HG02870 (cell line): ENCODE measurements around the gene ZFAND4.
"Not testable (repeated sequence)": the region's sequence is repeated elsewhere in the genome, so short reads cannot be mapped to it uniquely, and the experiment has no call there.

Experiments
- ATAC-seq: cut with Tn5 transposase; IDR thresholded peaks from one replicate; pipeline ENCODE4 v1.9.1; 2021; ENCODE audit warnings: mild to moderate bottlenecking, moderate library complexity; ENCODE audit not compliant: unreplicated experiment

The ZFAND4 gene

DNA sequence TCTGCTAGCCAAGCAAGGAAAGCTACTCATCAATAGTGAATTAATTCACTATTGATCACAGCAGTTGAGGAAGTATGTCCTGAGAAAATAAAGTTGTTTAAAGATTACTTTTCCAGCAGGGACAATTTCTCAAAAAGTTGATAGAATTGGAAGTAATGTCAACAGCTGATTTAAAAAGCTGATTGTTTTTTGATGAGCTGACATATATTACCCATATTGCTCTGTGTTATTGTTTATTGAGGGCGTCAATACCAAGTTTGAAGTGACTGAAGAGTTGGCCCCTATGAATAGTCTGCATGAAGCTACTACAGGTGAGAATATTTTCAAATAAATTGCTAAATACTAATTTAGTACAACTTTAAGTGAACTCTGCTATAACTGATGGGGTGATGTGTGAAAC is 28.0 kb downstream of the ZFAND4 start:
- no peak for ATAC-seq

DNA sequence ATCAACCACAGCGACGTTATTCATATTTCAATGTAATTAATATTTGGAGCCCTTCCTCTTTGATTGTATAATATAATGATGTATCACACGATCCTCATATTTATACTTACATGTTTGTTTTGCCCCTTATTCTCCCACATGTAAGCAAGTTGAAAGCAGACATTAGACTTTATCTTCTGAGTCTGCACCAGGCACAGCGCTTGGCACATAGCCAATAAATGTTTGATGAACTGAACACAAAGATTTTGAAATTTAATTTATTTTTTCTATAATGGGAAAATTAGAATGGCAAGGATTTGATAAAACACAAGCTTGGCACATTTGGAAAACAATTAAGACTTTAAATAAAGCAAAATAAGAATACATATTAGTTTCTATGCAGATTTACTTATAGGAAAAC is 31.6 kb downstream of the ZFAND4 start:
- ATAC-seq, result no peak

DNA sequence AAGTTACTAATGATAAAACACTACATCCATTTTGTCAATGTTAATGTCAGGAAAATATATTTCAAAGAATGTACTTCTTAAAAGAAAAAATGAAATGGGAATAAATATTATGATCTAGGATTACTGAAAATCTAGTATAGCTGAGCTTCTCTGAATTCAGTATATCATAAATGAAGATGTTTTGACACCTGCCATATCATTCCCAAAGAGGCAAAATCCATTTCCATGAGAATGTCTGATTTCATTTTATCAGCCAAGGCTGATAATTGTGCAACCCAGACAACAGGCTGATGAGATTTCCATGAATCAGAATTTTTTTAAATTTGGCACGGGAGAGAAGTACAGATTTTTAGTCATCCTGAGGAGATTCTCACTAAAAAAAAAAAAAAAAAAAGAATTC is 32.5 kb downstream of the ZFAND4 start:
- ATAC-seq, result no peak

DNA sequence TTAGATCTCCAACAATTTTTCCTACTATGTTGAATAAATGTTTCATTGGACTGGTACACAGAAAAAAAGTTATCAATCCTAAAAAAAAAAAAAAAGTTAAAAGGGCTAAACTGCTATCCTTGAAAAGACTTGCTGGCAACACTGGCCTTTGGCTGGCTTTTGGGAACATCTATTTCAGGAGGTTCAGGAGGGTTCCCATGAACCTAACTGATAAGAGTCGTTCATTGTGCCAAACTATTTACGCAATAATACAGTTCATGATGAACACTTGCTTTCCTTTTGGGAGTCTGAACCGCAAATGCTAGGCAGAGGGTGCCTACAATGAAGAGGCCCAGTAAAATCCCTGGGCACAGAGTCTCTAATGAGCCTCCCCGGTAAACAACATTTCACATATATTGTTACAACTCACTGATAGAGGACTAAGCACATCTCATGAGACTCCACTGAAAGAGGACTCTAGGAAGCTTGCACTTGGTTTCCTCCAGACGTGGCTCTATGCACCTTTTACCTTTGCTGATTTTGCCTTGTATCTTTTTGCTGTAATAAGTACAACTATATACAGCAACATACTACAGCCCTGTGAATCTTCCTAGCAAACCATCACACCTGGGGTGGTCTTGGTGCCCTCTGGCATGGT is 45.0 kb downstream of the ZFAND4 start:
- ATAC-seq, result no peak

DNA sequence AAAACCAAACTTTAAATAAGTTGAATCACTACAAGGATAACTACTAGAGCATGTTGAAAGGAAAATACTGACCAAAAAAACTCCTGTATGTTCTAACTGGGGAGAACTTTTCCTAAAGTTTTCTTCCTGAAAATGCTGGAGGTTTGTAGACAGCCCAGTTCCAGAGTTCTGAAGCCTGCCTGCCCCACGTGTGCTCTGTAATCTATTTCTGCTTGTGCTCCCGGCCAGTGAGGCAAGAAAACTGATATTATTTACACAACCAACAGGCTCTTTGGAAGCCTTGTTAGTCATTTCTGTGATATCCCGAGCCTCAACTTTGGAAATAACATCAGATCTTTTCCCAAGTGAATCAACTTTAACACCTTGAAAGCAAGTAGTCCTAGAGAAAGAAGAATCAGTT is 46.7 kb downstream of the ZFAND4 start:
- no peak for ATAC-seq

DNA sequence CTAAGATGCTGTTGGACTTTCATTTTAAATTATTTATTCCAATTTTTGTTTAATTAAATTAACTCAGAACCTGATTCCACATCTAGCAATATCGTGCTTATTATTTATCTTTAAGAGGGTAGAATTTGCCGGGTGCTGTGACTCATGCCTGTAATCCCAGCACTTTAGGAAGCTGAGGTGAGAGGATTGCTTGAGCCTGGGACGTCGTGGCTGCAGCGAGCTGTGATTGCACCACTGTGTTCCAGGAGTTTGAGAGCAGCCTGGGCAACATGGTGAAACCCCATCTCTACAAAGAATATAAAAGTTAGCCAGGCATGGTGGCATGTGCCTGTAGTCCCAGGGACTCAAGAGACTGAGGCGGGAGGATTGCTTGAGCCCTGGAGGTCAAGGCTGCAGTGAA is 47.8 kb downstream of the ZFAND4 start:
- ATAC-seq, result no peak

DNA sequence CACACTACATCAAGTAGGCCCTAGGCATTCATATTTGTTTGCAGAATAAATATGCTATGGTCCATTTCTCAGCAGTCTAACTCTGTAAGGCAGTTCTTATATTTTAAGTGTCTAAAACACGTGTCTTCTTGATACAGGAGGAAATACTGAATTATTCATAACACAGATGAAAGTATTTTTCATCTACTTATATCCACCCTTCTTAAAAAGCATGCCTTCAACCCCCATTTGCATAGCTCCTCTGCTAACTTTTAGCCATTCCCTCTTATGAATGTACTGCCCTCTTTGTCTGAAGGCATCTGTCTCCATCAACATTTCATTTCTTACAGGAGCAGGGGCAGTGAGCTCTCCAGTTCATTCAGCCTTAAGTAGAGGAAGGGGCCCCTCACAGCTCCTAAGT is 57.7 kb downstream of the ZFAND4 start:
- no peak for ATAC-seq

DNA sequence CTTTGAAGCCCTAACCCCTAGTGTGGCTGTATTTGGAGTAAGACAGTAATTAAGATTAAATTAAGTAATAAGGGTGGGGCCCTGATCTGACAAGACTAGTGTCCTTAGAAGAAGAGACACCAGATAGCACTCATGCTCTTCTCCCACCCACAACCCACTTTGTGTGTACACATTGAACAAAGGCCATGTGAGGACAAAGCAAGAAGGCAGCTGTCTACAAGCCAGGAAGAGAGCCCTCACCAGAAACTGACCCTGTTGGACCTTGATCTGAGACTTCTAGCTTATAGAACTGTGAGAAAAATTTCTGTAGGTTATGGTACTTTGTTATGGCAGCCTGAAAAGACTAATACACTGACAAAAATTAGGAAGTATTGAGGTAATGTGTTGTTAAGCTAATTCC is 59.8 kb downstream of the ZFAND4 start:
- no peak for ATAC-seq

DNA sequence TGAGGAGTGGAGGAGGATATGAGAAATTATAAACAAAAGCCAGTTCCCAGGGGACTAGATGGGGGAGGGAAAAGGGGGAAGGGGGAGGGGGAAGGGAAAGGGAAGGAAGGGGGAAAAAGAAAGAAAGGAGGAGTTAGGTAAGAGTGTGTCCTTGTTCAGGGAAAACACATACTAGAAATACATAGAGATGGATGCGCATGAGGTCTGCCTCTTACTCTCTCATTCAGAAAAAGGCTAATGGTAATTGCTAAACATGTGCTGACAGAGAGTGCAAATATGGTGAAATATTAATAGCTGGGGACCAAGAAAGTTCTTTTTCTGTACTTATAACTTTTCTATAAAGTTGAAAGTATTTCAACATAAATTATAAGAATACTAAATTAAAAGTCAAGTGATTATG is 64.5 kb downstream of the ZFAND4 start:
- no peak for ATAC-seq

DNA sequence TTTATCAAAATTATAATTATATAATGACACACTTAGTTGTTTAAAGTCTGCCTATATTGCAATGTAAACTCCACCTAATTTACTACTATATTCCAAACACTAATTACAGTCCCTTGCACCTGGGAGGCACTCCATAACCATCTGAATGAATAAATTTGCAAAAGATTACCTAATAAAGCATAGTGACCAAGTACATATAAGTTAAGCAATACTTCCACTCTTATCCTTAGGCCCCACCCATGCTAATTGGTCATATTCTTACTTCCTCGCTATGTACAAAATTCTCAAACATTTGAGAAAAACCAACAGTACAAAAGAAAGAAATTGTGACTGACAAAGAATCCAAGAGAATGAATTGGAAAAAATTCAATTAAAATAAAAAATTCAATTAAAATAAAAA is 65.3 kb downstream of the ZFAND4 start:
- no peak for ATAC-seq

DNA sequence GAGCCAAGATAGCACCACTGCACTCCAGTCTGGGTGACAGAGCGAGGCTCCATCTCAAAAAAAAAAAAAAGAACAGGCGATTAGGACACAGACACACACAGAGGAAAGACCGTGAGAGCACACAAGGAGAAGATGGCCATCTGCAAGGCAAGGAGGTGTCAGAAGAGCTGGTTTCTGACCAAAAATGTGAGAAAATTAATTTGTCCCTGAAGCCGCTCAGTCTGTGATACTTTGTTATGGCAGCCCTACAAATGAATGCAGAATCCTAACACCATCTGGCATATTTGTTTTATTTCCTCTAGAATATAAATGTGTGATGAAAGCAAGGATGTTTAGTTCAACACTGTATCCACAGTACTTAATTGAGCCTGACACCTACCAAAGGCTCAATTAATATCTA is 69.7 kb downstream of the ZFAND4 start:
- ATAC-seq, result no peak

DNA sequence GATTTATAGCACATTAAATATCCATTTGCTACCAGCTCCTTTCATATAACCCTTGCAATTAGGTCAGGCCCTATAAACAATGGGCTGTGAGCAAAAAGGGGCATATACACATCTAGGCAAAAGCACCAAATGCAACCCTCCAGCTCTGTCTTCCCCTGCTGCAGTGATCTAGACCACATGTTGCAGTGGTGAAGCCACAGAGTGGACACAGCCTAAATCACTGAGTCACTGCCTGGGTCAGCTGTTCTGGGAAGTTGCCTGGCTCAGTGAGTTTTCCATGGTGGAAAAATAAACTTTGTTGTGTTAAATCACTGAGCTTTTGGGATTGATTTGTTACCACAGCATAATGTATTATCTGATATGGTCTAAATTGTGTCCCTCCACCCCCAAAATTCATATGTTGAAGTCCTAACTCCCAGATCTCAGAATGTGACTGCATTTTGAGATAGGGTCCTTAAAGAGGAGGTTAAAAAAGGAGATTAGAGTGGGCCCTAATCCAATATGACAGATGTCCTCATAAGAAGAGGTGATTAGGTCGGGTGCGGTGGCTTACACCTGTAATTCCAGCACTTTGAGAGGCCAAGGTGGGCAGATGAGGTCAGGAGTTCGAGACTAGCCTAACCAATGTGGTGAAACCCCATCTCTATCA is 70.4 kb downstream of the ZFAND4 start:
- no peak for ATAC-seq

DNA sequence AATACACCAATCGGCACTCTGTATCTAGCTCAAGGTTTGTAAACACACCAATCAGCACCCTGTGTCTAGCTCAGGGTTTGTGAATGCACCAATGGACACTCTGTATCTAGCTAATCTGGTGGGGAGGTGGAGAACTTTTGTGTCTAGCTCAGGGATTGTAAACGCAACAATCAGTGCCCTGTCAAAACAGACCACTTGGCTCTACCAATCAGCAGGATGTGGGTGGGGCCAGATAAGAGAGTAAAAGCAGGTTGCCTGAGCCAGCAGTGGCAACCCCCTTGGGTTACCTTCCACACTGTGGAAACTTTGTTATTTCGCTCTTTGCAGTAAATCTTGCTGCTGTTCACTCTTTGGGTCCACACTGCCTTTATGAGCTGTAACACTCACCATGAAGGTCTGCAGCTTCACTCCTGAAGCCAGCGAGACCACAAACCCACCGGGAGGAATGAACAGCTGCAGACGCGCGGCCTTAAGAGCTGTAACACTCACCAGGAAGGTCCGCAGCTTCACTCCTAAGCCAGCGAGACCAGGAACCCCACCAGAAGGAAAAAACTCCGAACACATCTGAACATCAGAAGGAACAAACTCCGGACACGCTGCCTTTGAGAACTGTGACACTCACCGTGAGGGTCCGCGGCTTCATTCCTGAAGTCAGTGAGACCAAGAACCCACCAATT is 71.2 kb downstream of the ZFAND4 start:
- ATAC-seq, result not testable (repeated sequence)

DNA sequence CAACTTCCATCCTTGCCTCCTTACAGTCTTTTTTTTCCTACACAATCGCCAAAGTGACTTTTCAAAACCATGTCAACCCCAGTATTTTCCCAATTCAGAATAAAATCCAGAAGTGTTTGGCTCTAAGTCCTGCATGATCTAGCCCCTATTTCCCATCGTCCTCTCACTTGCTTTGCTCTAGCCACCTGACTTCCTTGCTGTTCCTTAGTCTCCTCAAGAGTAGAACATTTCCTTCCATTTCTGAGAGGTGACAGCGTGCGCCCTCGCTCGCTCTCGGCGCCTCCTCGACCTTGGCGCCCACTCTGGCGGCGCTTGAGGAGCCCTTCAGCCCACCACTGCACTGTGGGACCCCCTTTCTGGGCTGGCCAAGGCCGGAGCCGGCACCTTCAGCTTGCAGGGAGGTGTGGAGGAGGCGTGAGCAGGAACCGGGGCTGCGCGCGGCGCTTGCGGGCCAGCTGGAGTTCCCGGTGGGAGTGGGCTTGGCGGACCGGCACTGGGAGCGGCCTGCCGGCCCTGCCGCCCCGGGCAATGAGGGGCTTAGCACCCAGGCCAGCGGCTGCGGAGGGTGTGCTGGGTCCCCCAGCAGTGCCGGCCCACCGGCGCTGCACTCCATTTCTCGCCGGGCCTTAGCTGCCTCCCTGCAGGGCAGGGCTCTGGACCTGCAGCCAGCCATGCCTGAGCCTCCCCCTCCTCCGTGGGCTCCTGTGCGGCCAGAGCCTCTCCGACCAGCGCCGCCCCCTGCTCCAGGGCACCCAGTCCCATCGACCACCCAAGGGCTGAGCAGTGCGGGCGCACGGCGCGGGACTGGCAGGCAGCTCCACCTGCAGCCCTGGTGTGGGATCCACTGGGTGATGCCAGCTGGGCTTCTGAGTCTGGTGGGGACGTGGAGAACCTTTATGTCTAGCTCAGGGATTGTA is 72.0 kb downstream of the ZFAND4 start:
- ATAC-seq, result not testable (repeated sequence)

DNA sequence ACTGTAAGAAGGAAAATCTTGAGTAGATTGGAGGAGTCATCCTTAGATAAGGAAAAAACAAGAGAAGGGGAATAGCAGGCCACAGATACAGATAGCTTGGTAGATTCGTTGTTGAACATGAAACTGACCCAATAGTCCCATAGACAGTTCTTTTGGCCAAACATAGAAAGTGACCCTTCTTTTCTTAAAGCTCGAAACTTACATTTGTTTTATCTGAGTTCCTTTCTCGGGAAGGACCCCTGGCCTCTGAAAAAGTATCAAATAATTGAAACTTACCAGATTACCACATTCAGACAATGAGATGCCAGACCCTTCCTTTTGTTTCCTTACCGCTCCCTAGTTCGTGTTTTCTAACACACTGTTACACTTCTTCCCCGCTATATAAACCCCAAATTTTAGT is 72.9 kb downstream of the ZFAND4 start:
- no peak for ATAC-seq

DNA sequence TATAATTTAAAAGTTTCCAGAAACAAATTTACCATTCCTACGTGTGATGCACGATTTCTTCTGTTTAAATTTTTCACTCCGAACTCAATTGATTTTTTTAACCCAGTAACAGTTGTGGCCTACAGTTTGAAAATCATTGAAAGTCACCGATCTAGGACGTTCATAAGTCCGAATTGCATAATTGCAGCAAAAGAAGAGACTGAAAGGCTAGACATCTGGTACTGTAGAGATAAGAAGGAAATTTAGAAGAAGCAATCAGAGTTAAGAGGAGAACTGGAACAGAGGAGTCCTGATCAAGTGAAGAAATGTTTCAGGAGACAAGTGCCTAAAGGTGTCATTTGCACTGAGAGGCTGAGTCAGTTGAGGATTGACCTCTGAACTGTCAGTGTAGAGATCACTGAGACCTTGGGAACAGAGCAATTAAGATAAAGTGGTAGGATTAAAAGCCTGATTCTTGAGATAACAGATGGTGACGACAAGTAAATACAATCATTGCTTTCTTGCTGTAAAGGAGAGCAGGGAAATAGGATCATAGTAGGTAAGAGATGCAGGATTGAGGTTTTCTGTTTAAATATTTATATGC is 73.5 kb downstream of the ZFAND4 start:
- no peak for ATAC-seq

DNA sequence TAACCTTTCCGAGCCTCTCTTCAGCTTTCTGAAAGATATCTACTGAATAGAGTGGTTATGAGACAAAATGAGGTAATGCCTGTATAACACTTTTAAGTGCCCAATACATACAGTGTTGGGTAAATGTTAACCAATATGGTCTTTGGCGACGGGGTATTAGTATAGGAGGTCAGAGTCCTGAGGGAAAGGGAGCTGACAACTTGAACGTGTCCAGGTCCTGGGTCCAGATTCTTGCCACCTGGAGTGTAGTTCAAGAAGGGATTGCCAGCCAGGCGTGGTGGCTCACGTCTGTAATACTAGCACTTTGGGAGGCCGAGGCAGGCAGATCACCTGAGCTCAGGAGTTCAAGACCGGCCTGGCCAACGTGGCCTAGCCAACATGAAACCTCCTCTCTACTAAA is 76.0 kb downstream of the ZFAND4 start:
- ATAC-seq, result no peak

DNA sequence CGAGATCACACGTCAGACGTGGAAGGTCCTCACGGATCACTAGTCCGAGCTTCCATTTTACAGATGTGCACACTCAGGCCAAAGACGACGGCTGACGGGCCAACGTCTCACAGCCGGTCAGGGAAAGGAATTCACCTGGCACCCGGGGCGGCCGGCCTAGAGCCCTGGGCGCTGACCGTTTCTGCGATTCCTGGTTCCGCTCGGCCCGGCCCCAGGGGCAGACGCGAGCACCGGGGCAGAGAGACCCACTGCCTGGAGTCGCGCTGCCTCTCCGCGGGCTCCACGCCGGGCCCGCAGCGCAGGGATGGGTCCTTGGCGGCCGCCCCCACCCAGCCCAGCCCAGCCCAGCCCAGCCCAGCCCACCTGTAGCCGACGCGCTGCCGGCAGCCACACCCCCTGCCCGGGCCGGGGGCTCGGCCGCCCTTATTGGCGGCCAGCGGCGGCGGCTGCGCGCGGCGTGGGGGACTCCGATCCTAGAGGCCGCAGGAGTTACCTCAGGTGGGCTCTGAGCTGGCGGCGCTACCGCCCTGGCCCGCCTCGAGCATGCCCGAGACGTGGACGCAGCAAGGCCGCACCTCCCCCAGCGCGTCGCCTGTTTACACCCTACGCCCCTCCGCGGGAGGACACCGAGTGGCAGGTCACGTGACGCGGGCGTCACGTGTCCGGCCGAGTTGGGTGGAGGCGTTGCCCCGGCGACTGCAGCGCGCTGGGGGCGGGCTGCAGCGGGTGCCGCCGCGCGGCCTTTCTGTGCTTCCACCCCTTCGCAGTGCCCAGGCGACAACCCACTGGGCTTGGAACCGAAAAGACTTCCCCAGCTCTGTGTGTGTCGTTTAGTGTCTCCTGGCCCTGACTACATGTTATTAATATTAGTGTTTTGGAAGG is 78.1 kb downstream of the ZFAND4 start:
- ATAC-seq, result peak; percentile 97

DNA sequence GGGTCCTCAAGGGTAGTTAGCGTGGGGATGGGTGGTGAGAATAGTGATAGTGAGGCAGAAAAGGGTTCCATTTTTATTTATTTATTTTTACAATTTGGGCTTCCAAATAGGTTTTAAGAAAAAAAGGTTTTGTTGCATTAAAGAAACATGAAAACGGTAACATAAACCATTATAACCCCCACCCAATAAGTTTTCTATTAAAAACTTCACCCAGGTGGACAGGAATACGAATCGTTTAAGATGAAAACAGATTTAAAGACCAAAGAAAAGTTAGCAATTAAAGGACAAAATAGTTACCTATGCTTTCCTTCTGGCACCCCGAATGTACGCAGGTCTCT is 78.7 kb downstream of the ZFAND4 start:
- ATAC-seq, result no peak

DNA sequence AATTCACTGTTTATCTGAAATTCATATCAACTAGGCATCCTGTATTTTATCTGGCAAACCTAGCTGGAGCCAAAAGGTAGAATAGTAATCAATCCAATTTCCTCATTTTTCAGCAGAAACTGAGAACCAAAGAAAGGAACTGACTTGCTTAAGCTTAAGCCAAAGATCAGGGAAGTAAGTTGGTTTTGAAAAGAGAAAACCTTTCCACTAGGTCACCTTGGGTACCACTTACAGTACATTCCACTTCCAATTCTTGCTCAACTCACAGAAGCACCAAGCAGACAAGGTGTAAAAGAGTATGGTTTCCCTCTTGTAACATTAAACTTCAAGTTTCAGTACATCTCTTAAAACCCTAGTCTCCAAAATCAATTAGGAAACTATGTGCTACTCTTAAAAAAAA is 79.6 kb downstream of the ZFAND4 start:
- no peak for ATAC-seq
